Measurements from ENCODE around the gene RPP30. TPM values are rescaled to one million over a fixed set of nuclear protein-coding genes. Genes with fewer than 3 reads are reported as not detected.

The RPP30 gene
- polyA plus RNA-seq, 3 donors, result 24.9 to 42.9 (median 40.3) TPM

DNA sequence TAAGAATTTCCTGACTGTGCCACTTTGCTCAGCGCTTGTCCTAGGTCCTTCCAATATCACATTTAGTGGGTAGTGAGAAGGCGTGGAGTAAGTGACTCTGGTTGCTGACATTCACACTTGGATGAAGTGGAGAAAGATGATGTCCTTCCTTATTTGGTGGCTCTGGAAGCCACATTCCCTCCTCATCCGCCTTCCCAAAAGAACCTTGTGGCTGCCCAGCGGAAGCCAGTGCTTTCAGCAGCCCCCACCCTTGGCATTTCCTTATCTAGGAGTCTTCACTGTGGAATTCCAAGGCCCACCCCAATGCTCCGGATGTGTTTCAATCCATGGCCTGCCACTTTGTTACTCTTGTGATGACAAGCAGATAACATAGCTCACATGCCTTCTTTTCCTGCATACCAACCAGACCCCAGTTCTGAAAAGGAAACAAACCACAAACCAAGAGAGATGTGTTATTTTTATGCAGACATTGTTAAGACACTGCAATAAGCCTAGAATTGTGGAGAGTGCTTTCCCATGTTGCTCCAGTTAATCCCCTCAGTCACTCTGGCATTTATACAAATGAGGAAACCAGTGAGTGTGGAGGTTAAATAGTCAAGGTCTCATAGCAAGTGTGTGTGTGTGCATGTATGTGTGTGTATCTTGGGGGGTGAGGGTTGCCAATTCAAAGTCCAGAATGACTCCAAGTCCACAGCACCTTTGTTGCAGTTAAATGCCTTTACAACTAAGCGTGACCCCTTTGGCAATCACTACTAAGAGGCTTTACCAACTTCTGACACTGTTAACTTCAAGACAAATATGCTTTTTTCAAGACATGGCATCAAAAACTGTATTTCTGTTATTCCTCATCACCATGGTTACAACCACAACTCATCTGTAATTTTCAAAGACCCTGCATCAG is 59.4 kb downstream of the RPP30 start:
- H3K27ac Mint-ChIP-seq, result no peak overlapping the region
- H3K27ac ChIP-seq (ENCODE audit: low read depth in 1 of 2, low read length in 2 of 2), result no peak overlapping the region
- H3K79me2 ChIP-seq (ENCODE audit: insufficient read depth, low read length), result no peaks in the 10 kb centered on the region
- H3K4me3 Mint-ChIP-seq, result no peak overlapping the region
- H4K20me1 ChIP-seq (ENCODE audit: insufficient read depth, low read length), result no peaks in the 10 kb centered on the region
- no peaks in the 10 kb centered on the region for H3K27me3 ChIP-seq (ENCODE audit: control insufficient read depth in 2 of 2, insufficient read depth in 2 of 2, low read length in 2 of 2)
- H3K4me3 ChIP-seq (replicated peaks in 1 of 3; ENCODE audit: low read depth in 2 of 3, low read length in 3 of 3), result no peak overlapping the region
- H3K9me3 Mint-ChIP-seq, result peaks cover 0 to 2% (median 0%) of the 10 kb centered on the region in 7 donors
- H2AFZ ChIP-seq (ENCODE audit: insufficient read depth, low read depth, low read length, poor library complexity, severe bottlenecking), result no peak overlapping the region
- WGBS (ENCODE audit: insufficient coverage), result 67% methylated on average over 3 of the region's 6 CpGs
- H3K4me2 ChIP-seq (replicated peaks; ENCODE audit: extremely low read depth, low read length, poor library complexity, severe bottlenecking), result no peak overlapping the region
- peaks cover 0 to 6% (median 3%) of the 10 kb centered on the region in 3 donors for H3K27me3 Mint-ChIP-seq (ENCODE audit: low read depth in 3 of 3)
- no peaks in the 10 kb centered on the region for H3K4me1 ChIP-seq (ENCODE audit: control insufficient read depth in 1 of 2, insufficient read depth in 2 of 2, low read length in 2 of 2)
- no peaks in the 10 kb centered on the region for H3K36me3 Mint-ChIP-seq
- no peak for DNase-seq
- no peak overlapping the region for H3K9ac ChIP-seq (ENCODE audit: insufficient read depth, low read length, poor library complexity, severe bottlenecking)
- no peaks in the 10 kb centered on the region for H3K4me1 Mint-ChIP-seq
- intact Hi-C loops (cut with micrococcal nuclease), result no loop called here
- TF ChIP-seq, protein P1, sequence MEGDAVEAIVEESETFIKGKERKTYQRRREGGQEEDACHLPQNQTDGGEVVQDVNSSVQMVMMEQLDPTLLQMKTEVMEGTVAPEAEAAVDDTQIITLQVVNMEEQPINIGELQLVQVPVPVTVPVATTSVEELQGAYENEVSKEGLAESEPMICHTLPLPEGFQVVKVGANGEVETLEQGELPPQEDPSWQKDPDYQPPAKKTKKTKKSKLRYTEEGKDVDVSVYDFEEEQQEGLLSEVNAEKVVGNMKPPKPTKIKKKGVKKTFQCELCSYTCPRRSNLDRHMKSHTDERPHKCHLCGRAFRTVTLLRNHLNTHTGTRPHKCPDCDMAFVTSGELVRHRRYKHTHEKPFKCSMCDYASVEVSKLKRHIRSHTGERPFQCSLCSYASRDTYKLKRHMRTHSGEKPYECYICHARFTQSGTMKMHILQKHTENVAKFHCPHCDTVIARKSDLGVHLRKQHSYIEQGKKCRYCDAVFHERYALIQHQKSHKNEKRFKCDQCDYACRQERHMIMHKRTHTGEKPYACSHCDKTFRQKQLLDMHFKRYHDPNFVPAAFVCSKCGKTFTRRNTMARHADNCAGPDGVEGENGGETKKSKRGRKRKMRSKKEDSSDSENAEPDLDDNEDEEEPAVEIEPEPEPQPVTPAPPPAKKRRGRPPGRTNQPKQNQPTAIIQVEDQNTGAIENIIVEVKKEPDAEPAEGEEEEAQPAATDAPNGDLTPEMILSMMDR (IDR thresholded peaks at IDR 0.05), result no peak
- H3K9me3 ChIP-seq (replicated peaks in 1 of 2; ENCODE audit: control insufficient read depth in 1 of 2, insufficient read depth in 1 of 2, low read length in 2 of 2), result no peaks in the 10 kb centered on the region
- H3K36me3 ChIP-seq (replicated peaks in 1 of 2; ENCODE audit: control insufficient read depth in 1 of 2, insufficient read depth in 2 of 2, low read length in 2 of 2), result no peaks in the 10 kb centered on the region

DNA sequence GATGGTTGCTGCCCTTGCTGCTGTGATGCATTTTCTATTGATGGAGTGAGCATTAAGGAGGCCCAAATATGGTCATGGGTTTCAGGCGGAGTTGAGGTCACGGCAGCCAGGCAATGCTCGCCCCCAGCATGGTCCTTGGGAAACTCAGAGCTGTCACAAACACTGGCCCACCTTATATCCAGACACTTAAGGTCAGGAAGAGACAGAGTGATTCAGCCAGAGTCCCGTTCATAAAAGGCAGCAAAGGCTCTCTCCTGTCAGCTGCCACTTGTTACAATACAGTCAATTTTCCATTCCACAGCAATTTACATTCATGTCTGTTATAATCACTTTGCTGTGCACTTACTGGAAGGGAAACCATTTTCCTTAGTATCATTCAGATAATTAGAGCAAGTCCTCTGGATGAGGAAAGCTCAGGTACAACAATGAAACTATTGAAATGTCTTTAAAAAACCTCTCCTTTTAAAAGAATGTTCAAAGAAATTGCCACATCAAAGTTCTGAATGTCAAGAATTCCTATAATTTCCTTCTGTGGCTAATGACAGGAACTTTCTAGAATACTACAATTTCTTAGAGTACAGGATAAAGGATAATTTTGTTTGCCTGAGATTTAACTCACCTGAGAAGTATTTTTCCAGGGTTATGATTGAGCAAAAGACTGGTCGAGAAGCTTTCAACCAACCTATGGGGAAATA is 64.0 kb downstream of the RPP30 start:
- H3K9ac ChIP-seq (ENCODE audit: insufficient read depth, low read length, poor library complexity, severe bottlenecking), result no peak overlapping the region
- no peak overlapping the region for H3K27ac ChIP-seq (ENCODE audit: low read depth in 1 of 2, low read length in 2 of 2)
- H3K36me3 Mint-ChIP-seq, result no peaks in the 10 kb centered on the region
- H3K79me2 ChIP-seq (ENCODE audit: insufficient read depth, low read length), result no peaks in the 10 kb centered on the region
- TF ChIP-seq, protein P1 (IDR thresholded peaks at IDR 0.05), result no peak
- intact Hi-C loops (cut with micrococcal nuclease), result no loop called here
- no peak overlapping the region for H3K4me2 ChIP-seq (replicated peaks; ENCODE audit: extremely low read depth, low read length, poor library complexity, severe bottlenecking)
- no peak for DNase-seq
- WGBS (ENCODE audit: insufficient coverage), result 90% methylated on average over 2 of the region's 5 CpGs
- H3K4me1 ChIP-seq (ENCODE audit: control insufficient read depth in 1 of 2, insufficient read depth in 2 of 2, low read length in 2 of 2), result no peaks in the 10 kb centered on the region
- no peak overlapping the region for H3K27ac Mint-ChIP-seq
- H3K4me3 ChIP-seq (replicated peaks in 1 of 3; ENCODE audit: low read depth in 2 of 3, low read length in 3 of 3), result no peak overlapping the region
- H4K20me1 ChIP-seq (ENCODE audit: insufficient read depth, low read length), result no peaks in the 10 kb centered on the region
- no peaks in the 10 kb centered on the region for H3K9me3 ChIP-seq (replicated peaks in 1 of 2; ENCODE audit: control insufficient read depth in 1 of 2, insufficient read depth in 1 of 2, low read length in 2 of 2)
- no peaks in the 10 kb centered on the region for H3K27me3 ChIP-seq (ENCODE audit: control insufficient read depth in 2 of 2, insufficient read depth in 2 of 2, low read length in 2 of 2)
- H3K36me3 ChIP-seq (replicated peaks in 1 of 2; ENCODE audit: control insufficient read depth in 1 of 2, insufficient read depth in 2 of 2, low read length in 2 of 2), result no peaks in the 10 kb centered on the region
- H3K9me3 Mint-ChIP-seq, result peaks cover 0 to 4% (median 0%) of the 10 kb centered on the region in 7 donors
- no peak overlapping the region for H2AFZ ChIP-seq (ENCODE audit: insufficient read depth, low read depth, low read length, poor library complexity, severe bottlenecking)
- H3K4me3 Mint-ChIP-seq, result no peak overlapping the region
- H3K4me1 Mint-ChIP-seq, result no peaks in the 10 kb centered on the region
- H3K27me3 Mint-ChIP-seq (ENCODE audit: low read depth in 3 of 3), result peaks cover 0 to 4% (median 0%) of the 10 kb centered on the region in 3 donors

Measured in CD14-positive monocyte (primary cell).